ENCODE results near the gene SYDE2. TPM values are rescaled to one million over a fixed set of nuclear protein-coding genes. Genes with fewer than 3 reads are reported as not detected.

Gene SYDE2
- total and polyA plus RNA-seq, 2 experiments from 2014 or later: 5.8 to 20.1 TPM

- TF ChIP-seq REST (IDR thresholded peaks at IDR 0.05; ENCODE audit: unreplicated experiment): no peak
- no peak for TF ChIP-seq ZNF462 (CRISPR knock-in tag; IDR thresholded peaks at IDR 0.05)
Measured at GRCh38 chr1:85179522-85179921, 21.3 kb downstream of the SYDE2 start (continued).

- DNase-seq (ENCODE audit: low spot score): no peak
- H3K9me2 ChIP-seq (ENCODE audit: insufficient read depth): no peaks in the 10 kb centered on the region
- H3K36me3 ChIP-seq (ENCODE audit: insufficient read depth): no peaks in the 10 kb centered on the region
- no peak for ATAC-seq
- no peaks in the 10 kb centered on the region for H3F3A ChIP-seq (replicated peaks; ENCODE audit: low read depth)
- no peak overlapping the region for H3K4me2 ChIP-seq
- Mint-ChIP-seq H3K27ac (no peak overlapping the region), H3K4me1 (no peaks in the 10 kb centered on the region), H3K4me3 (no peak overlapping the region), H3K27me3 (ENCODE audit: insufficient read depth, low read depth, poor library complexity) (no peaks in the 10 kb centered on the region), H3K9me3 (no peaks in the 10 kb centered on the region), H3K36me3 (ENCODE audit: low read depth) (peaks cover 5% of the 10 kb centered on the region; the same call in 2 of the 3 replicates)
- no peak overlapping the region for H2AFZ ChIP-seq
- no peaks in the 10 kb centered on the region for H4K20me1 ChIP-seq (replicated peaks; ENCODE audit: insufficient read depth)
- H3K4me3 ChIP-seq: no peak overlapping the region
- peaks cover 10% of the 10 kb centered on the region; the same call in 1 of the 2 replicates for H3K79me2 ChIP-seq (replicated peaks; ENCODE audit: insufficient read depth)
- H3K4me1 ChIP-seq (ENCODE audit: insufficient read depth): no peaks in the 10 kb centered on the region
- H3K27ac ChIP-seq (ENCODE audit: low read depth): no peak overlapping the region
- no peaks in the 10 kb centered on the region for H3K27me3 ChIP-seq (ENCODE audit: insufficient read depth)
- TF ChIP-seq NANOG (IDR thresholded peaks at IDR 0.05; ENCODE audit: borderline replicate concordance) (no peak), POLR2AphosphoS5 (IDR thresholded peaks at IDR 0.05; ENCODE audit: low read depth) (no peak), EZH2phosphoT487 (IDR thresholded peaks at IDR 0.05; ENCODE audit: unreplicated experiment) (no peak), REST (IDR thresholded peaks at IDR 0.05; ENCODE audit: unreplicated experiment) (no peak), ZNF114 (CRISPR knock-in tag; IDR thresholded peaks at IDR 0.05) (no peak), STAT1 (IDR thresholded peaks at IDR 0.05; ENCODE audit: unreplicated experiment) (no peak), CREB1 (CRISPR knock-in tag; IDR thresholded peaks at IDR 0.05; ENCODE audit: low read depth) (no peak), ZNF331 (CRISPR knock-in tag; IDR thresholded peaks at IDR 0.05; ENCODE audit: low read depth) (no peak), ETS1 (IDR thresholded peaks at IDR 0.05) (no peak)
Measured at GRCh38 chr1:85178396-85178795, 22.4 kb downstream of the SYDE2 start.

Data from GM23338 (cell line).